ENCODE data around the gene CIROP. TPM values are rescaled to one million over a fixed set of nuclear protein-coding genes. Genes with fewer than 3 reads are reported as not detected.

The CIROP gene
- total RNA-seq, 1 experiment from 2014 or later = not detected

- no peak for DNase-seq (ENCODE audit: low spot score)
- in situ Hi-C loops (cut with HindIII; ENCODE audit: low sequenced_read_pairs) = no loop called here
These were observed 31.9 kb upstream of the CIROP start for GRCh38 chr14:23136566-23137133.

GRCh38 chr14:23132970-23133369 is 28.2 kb upstream of the CIROP start:
- in situ Hi-C loops (cut with HindIII; ENCODE audit: low sequenced_read_pairs) = no loop called here
- no peak for DNase-seq (ENCODE audit: low spot score)

GRCh38 chr14:23131482-23131881 is 26.7 kb upstream of the CIROP start:
- no peak for DNase-seq (ENCODE audit: low spot score)
- in situ Hi-C loops (cut with HindIII; ENCODE audit: low sequenced_read_pairs) = no loop called here

GRCh38 chr14:23130871-23131270 is 26.1 kb upstream of the CIROP start:
- in situ Hi-C loops (cut with HindIII; ENCODE audit: low sequenced_read_pairs) = no loop called here

GRCh38 chr14:23129759-23130316 is 25.0 kb upstream of the CIROP start:
- in situ Hi-C loops (cut with HindIII; ENCODE audit: low sequenced_read_pairs) = no loop called here
- no peak for DNase-seq (ENCODE audit: low spot score)

More at GRCh38 chr14:23130871-23131270, 26.1 kb upstream of the CIROP start:
- no peak for DNase-seq (ENCODE audit: low spot score)

- in situ Hi-C loops (cut with HindIII; ENCODE audit: low sequenced_read_pairs) = no loop called here
- DNase-seq (ENCODE audit: low spot score) = no peak
These were observed 24.4 kb upstream of the CIROP start for GRCh38 chr14:23128969-23129758.

GRCh38 chr14:23127861-23128260 is 23.1 kb upstream of the CIROP start:
- in situ Hi-C loops (cut with HindIII; ENCODE audit: low sequenced_read_pairs) = no loop called here
- no peak for DNase-seq (ENCODE audit: low spot score)

- DNase-seq (ENCODE audit: low spot score) = no peak
- in situ Hi-C loops (cut with HindIII; ENCODE audit: low sequenced_read_pairs) = no loop called here
These were observed 21.9 kb upstream of the CIROP start for GRCh38 chr14:23126548-23127278.

GRCh38 chr14:23125933-23126524 is 21.2 kb upstream of the CIROP start:
- in situ Hi-C loops (cut with HindIII; ENCODE audit: low sequenced_read_pairs) = no loop called here
- no peak for DNase-seq (ENCODE audit: low spot score)

GRCh38 chr14:23125011-23125410 is 20.2 kb upstream of the CIROP start:
- in situ Hi-C loops (cut with HindIII; ENCODE audit: low sequenced_read_pairs) = no loop called here

GRCh38 chr14:23124337-23124954 is 19.7 kb upstream of the CIROP start:
- no peak for DNase-seq (ENCODE audit: low spot score)
- in situ Hi-C loops (cut with HindIII; ENCODE audit: low sequenced_read_pairs) = no loop called here

More at GRCh38 chr14:23125011-23125410, 20.2 kb upstream of the CIROP start:
- no peak for DNase-seq (ENCODE audit: low spot score)

GRCh38 chr14:23123419-23123818 is 18.6 kb upstream of the CIROP start:
- in situ Hi-C loops (cut with HindIII; ENCODE audit: low sequenced_read_pairs) = no loop called here
- DNase-seq (ENCODE audit: low spot score) = no peak

- DNase-seq (ENCODE audit: low spot score) = no peak
- in situ Hi-C loops (cut with HindIII; ENCODE audit: low sequenced_read_pairs) = no loop called here
These were observed 17.3 kb upstream of the CIROP start for GRCh38 chr14:23122086-23122485.

GRCh38 chr14:23121361-23121771 is 16.6 kb upstream of the CIROP start:
- in situ Hi-C loops (cut with HindIII; ENCODE audit: low sequenced_read_pairs) = no loop called here
- peak; percentile 14 for DNase-seq (ENCODE audit: low spot score)

- in situ Hi-C loops (cut with HindIII; ENCODE audit: low sequenced_read_pairs) = no loop called here
- peak; percentile 90 for DNase-seq (ENCODE audit: low spot score)
These were observed 15.9 kb upstream of the CIROP start for GRCh38 chr14:23120541-23121251.

- DNase-seq (ENCODE audit: low spot score) = no peak
- in situ Hi-C loops (cut with HindIII; ENCODE audit: low sequenced_read_pairs) = no loop called here
These were observed 14.9 kb upstream of the CIROP start for GRCh38 chr14:23119363-23120327.
